ENCODE measurements around the gene RPL13A.

The RPL13A gene

DNA sequence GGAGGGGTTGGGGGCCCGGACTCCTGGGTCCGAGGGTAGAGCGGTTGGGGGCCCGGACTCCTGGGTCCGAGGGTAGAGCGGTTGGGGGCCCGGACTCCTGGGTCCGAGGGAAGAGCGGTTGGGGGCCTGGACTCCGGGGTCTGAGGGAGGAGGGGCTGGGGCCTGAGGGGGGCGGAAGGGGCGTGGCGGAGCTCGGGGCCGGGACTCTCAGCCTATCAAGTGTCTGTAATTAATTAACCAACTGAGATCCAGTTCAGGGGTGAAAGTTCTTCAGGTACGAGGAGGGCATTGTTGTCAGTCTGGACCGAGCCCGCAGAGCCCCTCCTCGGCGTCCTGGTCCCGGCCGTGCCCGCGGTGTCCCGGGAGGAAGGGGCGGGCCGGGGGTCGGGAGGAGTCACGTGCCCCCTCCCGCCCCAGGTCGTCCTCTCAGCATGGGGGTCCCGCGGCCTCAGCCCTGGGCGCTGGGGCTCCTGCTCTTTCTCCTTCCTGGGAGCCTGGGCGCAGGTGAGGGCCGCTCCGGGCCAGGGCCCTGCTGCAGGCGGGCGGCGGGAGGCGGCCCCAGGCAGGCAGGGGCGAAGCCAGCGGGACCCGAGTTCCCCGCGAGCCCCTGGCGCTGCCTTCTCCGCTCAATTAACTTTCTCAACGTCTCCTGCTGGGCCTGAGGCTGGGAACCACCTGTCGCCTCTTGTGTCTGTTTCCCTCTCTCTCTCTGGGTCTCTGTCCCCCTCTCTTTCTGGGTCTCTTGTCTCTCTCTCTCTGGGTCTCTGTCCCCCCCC lies 25.8 kb downstream of the RPL13A start:
- FAIRE-seq = no peak

DNA sequence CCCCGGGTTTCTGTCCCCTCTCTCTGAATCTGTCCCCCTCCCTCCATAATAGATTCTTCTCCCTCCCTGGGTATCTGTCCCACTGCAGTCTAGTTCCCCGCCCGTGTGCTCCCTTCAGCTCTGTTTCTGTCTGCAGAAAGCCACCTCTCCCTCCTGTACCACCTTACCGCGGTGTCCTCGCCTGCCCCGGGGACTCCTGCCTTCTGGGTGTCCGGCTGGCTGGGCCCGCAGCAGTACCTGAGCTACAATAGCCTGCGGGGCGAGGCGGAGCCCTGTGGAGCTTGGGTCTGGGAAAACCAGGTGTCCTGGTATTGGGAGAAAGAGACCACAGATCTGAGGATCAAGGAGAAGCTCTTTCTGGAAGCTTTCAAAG lies 26.3 kb downstream of the RPL13A start:
- no peak for FAIRE-seq

DNA sequence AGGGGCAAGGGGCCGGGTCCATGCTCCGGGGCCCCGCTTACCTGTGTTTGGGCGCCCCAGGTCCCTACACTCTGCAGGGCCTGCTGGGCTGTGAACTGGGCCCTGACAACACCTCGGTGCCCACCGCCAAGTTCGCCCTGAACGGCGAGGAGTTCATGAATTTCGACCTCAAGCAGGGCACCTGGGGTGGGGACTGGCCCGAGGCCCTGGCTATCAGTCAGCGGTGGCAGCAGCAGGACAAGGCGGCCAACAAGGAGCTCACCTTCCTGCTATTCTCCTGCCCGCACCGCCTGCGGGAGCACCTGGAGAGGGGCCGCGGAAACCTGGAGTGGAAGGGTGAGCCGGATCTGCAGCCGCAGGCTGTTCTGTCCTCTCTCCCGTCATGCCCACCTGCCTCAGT lies 26.7 kb downstream of the RPL13A start:
- no peak for FAIRE-seq

DNA sequence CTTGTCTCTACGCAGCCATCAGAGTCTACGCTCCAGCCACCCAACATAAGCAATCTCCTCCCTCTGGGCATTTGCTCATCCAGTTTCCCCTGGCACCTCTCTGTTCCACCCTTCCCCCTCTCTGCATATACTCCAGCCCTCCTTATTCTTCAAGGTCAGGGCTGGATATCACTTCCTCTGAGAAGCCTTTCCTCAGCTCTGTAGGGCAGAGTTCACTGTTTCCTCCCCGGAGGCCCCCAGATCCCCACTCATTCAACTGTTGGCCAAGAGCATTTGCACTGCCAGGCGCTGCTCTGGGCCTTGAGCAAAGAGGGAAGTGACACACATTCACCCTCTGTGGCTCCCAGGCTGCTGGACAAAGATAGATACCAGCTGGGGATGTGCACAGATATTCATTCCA lies 28.4 kb downstream of the RPL13A start:
- FAIRE-seq = no peak

DNA sequence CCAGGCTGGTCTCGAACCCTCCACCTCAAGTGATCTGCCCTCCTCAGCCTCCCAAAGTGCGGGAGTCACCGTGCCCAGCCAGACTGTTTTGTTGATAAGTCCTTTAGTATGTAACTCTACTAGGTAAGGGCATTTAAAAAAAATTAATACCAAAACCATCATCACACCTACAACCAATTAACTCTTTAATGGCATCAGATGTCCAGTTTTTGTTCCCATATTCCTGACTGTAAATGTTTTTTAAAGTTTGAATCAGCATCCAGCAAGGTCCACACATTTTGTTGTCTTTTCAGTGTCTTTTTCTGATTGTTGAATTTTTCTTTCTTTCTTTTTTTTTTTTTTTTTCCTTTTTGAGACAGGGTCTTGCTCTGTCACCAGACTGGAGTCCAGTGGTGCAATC lies 30.6 kb downstream of the RPL13A start:
- no peak for FAIRE-seq

DNA sequence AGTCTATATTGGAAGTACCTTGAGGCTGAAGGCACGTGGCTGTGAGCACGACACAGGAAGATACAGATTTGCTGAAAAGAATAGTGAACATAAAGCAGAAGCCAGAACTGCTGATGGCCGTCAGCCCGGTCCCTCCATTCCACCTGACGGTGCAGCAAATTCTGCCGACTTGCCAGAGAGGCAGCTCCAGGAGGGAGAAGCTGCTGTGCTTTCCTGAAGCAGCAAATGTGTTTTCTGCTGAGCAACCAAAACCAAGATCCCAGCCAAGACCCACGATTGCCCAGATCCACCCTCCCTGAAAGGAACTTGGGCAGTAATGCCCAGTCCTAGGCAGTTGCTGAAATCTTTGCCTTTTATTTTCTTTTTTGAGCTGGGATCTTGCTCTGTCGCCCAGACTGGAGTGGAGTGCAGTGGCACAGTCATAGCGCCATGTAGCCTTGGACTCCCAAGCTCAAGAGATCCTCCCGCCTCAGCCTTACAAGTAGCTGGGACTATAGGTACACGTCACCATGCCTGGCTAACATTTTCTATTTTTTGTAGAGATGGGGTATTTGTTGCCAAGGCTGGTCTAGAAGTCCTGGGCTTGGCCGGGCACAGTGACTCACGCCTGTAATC lies 33.4 kb downstream of the RPL13A start:
- FAIRE-seq = no peak

DNA sequence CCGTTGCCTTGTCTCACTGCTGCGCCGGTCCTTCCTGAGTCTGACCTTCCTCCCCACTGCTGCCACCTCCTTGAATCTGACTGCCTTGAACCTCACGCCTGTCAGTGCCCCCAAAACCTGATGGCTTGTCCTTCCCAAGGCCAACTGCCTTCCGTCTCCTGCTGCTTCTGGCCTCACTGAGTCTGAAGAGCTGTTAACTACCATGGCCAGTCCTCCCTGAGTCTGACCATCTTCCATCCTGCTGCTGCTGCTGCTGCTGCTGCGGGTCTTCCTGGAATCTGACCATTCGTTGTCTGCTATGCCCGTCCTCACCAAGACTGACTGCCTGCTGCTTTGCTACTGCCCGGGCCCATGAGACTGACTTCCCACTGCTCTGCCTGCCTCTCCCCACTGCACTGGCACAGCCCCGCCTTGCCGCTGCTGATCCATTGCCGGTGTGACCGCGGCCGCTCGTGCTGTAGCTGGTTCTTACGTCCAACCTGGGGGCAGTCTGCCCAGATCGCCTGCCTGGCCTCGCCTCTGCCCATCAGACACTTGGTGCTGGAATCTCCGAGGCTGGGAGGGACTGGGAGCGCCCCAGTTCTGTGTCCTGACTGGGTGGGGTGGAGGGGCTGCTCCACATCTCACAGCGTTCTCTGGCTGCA lies 37.5 kb downstream of the RPL13A start:
- no peak for FAIRE-seq

DNA sequence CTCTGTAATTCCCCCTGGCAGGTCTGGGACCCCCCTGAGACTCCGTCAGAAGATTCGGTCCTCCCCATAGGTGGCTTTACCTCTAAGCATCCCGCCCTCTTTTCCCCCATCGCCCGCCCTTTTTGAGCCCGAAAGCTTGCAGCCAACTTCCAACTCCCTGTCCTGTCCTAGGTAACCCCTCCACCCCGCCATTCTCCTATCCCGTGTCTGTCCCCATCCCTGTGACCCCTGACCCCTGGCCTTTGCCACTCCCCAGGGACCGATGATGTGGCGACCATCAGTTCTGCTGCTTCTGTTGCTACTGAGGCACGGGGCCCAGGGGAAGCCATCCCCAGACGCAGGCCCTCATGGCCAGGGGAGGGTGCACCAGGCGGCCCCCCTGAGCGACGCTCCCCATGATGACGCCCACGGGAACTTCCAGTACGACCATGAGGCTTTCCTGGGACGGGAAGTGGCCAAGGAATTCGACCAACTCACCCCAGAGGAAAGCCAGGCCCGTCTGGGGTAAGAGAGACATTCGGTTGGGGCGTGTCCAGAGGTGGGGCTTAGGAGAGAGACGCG lies 40.9 kb downstream of the RPL13A start:
- FAIRE-seq = no peak

DNA sequence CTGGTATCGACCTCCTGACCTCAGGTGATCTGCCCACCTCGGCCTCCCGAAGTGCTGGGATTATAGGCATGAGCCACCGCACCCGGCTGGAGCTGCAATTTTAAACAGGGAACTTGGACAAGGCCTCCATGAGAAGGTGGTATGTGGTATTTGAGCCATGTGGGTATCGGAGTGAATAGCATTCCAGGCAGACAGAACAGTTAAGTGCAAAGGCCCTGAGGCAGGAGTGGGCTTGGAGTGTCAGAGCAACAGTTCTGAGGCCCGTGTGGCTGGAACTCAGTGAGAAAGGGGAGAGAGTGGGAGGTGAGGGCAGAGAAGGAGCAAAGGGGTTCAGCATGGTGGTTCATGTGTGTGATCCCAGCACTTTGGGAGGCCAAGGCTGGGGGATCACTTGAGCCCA lies 43.3 kb downstream of the RPL13A start:
- no peak for FAIRE-seq

DNA sequence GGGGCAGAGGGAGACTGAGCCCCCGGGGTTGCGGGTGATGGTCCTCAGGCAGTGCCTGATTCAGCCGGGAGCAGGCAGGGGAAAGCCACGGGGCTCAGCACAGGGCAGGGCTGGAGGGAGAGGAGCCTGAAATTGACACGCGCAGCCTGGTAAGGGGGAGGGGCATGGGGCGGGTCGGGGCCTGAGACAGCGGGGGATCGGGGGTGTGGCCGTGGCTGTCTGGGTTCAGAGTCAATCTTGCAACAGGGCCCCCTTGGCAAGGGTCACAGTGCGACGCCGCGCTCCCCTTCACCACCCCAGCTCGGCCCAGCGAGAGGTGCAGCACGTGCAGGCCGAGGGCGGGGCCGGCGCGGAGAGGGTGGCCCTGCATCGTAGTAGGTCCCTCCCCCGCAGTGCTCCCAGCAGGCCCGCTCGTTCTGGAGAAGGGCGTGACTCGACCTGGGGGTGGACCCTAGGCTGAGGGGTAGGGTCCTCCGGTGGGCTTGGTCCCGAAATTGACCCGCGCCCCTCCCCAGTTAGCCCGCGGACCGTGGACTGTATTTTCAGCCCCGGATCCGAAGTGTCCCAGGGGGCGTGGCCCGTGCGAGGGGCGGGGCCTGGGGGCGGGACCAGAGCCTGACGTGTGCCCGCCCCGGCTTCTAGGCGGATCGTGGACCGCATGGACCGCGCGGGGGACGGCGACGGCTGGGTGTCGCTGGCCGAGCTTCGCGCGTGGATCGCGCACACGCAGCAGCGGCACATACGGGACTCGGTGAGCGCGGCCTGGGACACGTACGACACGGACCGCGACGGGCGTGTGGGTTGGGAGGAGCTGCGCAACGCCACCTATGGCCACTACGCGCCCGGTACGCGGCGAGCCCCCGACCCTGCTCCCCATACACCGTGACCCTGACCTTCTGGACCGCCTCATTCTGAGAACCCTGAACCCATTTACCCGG lies 46.4 kb downstream of the RPL13A start:
- no peak for FAIRE-seq

DNA sequence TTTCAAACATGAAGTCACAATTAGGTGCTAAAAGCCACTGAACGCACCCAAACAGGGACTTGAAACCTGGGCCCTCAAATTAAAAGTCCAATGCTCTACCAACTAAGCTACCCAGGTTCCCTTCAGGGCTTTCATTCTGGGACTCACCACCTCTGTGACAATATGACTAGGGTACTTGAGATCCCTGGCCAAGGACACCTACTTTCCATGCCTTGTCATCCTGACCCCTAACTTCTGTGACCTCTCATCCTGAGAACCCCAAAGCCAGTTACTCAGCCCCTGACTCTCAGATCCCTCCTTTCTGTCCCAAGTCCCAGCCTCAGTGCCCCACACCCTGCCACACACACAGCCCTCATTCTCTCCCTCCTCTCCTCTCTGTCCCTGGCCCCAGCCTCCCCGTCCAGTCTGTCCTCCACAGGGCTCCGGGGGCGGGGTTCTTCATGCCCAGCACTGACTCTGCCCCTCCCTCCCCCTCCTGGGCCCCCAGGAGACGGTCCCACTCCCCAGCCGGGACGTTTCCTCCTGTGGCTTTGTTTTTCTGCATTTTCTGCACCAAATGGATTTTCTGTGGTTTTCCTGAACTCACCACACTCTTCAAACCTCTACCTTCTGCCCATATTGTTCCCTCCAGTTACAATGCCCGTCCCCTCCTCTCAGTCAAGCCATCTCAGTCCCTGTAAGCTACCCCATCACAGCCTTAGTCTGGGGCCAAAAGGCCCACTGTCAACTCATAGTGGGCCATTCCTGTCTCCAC lies 47.4 kb downstream of the RPL13A start:
- FAIRE-seq = no peak

DNA sequence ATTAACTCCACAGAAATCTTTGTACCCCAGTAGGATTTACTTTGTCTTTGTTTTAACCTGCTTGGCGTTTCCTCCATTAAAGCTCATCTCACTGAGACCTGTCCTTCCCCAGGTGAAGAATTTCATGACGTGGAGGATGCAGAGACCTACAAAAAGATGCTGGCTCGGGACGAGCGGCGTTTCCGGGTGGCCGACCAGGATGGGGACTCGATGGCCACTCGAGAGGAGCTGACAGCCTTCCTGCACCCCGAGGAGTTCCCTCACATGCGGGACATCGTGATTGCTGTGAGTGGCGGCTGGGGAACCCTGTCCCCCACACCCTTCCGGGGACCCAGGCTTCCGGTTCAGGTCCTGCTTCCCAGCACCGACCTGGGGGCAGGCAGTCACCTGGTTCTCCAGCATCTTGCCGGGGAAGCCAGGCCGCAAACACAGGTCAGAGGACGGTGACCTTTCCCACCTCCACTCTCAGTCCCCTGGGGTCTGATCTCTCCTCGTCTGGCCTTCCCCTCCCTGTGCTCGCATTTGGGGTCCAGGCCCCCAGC lies 49.6 kb downstream of the RPL13A start:
- no peak for FAIRE-seq

DNA sequence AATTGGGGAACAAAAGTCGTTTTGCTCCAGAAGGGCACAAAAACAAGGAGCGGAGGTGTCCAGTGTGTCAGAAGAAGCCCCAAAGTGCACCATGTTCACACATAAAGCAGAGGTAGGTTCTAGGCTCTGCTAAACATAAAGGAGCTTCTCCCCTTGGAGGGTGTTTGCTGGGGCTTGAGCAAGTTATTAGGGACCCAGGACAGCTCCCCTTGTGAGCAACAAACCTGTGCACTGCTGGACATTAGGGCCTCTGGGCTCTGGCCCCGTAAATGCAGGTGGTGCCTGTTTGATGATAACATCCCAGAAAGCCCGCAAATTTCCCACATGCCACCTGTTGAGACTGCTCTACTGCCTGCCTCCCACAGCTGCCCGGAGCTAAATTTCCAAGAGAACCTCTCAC lies 51.2 kb downstream of the RPL13A start:
- FAIRE-seq = no peak

DNA sequence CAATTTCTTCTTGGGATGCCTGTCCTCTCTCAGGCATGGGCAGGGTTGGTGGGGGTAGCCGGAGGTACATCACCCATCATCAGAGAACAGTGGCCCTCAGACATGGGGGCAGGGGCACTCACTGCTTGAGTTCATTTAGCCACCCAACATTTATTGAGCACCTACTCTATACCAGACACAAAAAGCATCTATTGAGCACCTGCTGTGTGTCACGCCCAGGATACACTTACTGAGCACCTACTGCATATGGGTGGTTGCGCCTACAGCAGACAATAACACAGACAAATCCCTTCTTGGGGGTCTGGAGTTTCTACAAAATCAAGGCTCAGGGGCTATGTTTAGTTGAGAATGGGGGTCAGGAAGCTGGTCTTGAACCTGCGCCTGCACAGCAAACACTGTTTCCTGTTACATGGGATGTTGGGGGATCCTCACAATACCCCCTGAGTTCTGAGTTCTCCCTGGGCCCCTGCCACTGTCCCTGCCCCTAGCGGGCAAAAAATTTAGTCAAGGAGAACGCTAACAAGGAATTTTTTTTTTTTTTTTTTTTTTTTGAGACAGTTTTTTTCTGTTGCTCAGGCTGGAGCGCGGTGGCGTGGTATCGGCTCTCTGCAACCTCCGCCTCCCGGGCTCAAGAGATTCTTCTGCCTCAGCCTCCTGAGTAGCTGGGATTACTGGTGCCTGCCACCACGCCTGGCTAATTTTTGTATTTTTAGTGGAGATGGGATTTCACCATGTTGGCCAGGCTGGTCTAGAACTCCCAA lies 52.0 kb downstream of the RPL13A start:
- no peak for FAIRE-seq

All from colon (tissue), 2 donors.